ENCODE results near the gene MICAL1.
"Not testable (repeated sequence)": the region's sequence is repeated elsewhere in the genome, so short reads cannot be mapped to it uniquely, and the experiment has no call there.

Gene MICAL1

DNA sequence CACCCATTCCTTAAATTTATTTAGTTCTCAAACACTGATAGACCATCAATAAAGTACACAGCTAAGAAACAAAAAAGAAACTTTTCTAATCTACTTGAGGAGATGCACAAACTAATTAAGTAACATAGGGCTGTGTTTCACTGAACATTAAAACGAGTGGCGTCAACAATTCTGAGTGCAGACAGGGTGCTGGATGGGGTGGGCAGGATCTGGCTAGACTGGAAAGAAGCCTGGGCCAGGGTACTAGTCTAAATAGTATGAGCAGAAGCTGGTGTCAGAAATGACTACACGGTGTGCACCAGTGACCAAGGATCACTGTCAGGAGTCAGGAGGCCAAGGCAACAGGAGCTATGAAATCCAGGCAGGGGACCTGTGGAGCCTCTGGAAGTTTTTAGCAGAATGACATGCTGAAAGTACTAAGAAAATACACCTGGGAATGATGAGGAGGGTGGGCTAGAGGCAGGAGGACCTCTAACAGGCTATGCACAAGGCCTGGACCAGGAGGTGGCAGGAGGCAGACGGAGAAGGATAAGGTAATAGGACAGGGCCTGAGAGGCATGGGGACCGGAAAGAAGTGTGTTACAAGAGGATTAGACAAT, 14.1 kb upstream of the MICAL1 start:
- H3K9me3 Mint-ChIP-seq = no peaks in the 10 kb centered on the region
- no peak for DNase-seq
- no peak overlapping the region for H3K27ac Mint-ChIP-seq
- peaks cover 76% of the 10 kb centered on the region for H3K36me3 Mint-ChIP-seq (ENCODE audit: insufficient read depth)
- no peaks in the 10 kb centered on the region for H3K27me3 Mint-ChIP-seq
- H3K4me3 Mint-ChIP-seq = no peak overlapping the region
- peaks cover 29 to 33% of the 10 kb centered on the region in 2 donors for H3K4me1 Mint-ChIP-seq (ENCODE audit: low read depth in 2 of 2)
- ATAC-seq (replicated peaks) = no peak

DNA sequence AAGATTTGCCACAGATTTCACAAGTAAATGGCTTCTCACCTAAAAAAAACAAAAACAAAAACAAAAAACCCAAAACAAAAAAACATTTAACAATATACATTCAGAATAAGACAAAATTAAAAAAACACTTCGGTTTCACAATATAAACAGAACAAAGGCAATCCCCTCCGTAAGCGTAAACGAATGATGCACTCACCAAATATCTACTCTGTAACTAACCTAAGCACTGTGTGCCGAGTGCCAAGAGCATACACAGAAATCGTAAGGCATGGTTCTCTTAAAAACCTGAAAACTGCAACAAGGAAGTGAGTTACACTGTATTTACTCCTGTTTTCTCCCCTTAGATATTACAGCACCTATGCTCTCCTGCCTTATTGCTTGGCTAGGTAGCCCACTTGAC, 12.1 kb upstream of the MICAL1 start:
- no peaks in the 10 kb centered on the region for H3K9me3 Mint-ChIP-seq
- H3K4me3 Mint-ChIP-seq = no peak overlapping the region
- H3K27ac Mint-ChIP-seq = peak overlapping the region in 1 of 2 donors; percentile 13
- H3K27me3 Mint-ChIP-seq = no peaks in the 10 kb centered on the region
- DNase-seq (no peak), ATAC-seq (replicated peaks) (no peak)
- H3K36me3 Mint-ChIP-seq (ENCODE audit: insufficient read depth) = peaks cover 77% of the 10 kb centered on the region
- H3K4me1 Mint-ChIP-seq (ENCODE audit: low read depth in 2 of 2) = peaks cover 20 to 29% of the 10 kb centered on the region in 2 donors

DNA sequence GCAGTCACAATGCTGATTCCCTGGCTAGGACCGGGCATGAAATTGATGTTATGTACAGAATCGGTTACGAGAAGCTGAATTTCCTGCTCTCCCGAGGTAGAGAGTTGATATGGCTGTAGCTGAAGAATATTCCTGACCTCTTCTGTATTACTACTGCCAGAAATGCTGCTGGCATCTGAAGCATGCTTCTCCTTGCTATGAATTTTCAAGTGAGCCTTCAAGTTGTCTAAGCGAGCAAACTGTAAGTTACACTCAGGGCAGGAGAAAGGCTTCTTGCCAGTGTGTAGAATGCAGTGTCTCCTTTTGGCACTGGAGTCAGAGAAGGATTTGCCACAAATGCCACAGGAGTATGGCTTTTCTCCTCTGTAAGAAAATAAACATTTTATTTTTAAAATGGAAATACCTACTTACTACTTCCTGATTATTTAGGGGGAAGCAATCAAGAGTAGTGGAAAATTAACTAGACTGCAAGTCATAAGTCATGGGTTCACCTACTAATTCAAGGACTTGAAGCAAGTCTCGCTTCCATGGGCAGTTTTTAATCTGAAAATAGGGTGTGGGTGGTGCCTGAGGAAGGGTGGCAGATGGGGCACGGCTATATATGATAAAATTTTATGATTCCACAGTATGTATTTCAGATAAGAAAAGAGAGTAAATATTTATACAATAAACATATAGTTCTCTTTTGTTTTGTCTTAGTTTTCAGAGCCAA, 10.8 kb upstream of the MICAL1 start:
- Mint-ChIP-seq H3K9me3 (no peaks in the 10 kb centered on the region), H3K36me3 (ENCODE audit: insufficient read depth) (peaks cover 79% of the 10 kb centered on the region), H3K4me3 (no peak overlapping the region), H3K4me1 (ENCODE audit: low read depth in 2 of 2) (peaks cover 13 to 25% of the 10 kb centered on the region in 2 donors), H3K27ac (peak overlapping the region in 1 of 2 donors; percentile 46), H3K27me3 (no peaks in the 10 kb centered on the region)
- DNase-seq = no peak
- no peak for ATAC-seq (replicated peaks)

DNA sequence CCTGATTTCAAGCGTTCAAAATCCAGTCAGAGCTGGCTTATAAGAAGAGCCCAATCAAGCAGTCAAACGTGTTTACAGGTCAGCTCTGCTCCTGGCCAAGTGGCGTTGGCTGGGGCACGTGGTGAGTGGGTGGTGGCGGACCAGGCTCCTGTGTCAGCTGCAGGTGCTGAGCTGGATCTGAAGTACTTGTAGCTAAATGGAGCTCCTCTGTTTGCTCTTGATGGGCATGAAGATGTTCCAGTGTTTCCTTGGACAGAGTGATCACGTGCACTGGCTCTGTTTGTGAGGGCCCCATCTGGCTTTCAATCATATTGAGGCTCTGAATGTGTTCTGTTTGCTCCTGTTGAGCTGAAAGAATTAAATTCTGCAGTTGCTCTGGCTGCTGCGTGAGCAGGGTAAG, 10.2 kb upstream of the MICAL1 start:
- Mint-ChIP-seq H3K9me3 (no peaks in the 10 kb centered on the region), H3K36me3 (ENCODE audit: insufficient read depth) (peaks cover 76% of the 10 kb centered on the region), H3K27me3 (no peaks in the 10 kb centered on the region), H3K27ac (peak overlapping the region in 1 of 2 donors; percentile 60), H3K4me3 (no peak overlapping the region), H3K4me1 (ENCODE audit: low read depth in 2 of 2) (peaks cover 10 to 25% of the 10 kb centered on the region in 2 donors)
- DNase-seq (no peak), ATAC-seq (replicated peaks) (no peak)

DNA sequence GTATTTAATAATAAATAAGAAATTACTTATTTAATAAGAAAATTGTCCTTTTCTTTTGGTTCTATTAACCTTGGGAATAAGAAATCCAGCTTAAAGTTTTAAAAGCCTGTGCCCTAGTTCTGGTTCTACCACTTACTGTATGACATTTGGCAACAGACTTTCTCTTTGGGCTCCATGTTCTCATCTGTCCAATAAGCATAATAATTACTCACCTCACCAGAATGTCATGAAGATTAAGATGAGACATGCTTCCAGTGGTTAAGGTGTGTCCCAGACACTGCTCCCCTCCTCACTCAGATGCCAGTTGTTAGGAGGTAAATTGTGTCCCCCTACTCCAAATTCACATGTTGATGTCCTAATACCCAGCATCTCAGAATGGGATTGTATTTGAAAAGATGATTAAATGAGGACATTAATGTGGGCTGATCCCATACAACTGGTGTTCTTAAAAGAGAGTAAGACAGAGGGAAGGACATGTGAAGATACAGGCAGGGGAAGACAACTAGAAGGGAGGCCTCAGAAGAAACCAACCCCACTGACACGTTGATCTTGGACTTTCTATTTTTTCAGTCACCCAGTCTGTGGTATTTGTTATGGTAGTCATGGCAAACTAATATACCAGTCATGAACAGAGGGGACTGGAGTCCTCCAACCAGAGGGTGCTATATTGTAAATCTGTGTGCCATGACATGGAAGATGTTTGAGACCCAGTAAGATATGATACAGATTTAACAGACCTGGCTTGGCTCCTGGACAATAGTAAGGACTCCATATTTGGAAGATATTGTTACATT, 6.4 kb upstream of the MICAL1 start:
- H3K4me1 Mint-ChIP-seq (ENCODE audit: low read depth in 2 of 2) = peaks cover 16 to 44% of the 10 kb centered on the region in 2 donors
- no peaks in the 10 kb centered on the region for H3K9me3 Mint-ChIP-seq
- DNase-seq = no peak
- peak overlapping the region in 1 of 2 donors; percentile 12 for H3K27ac Mint-ChIP-seq
- no peaks in the 10 kb centered on the region for H3K27me3 Mint-ChIP-seq
- no peak overlapping the region for H3K4me3 Mint-ChIP-seq
- ATAC-seq (replicated peaks) = no peak
- H3K36me3 Mint-ChIP-seq (ENCODE audit: insufficient read depth) = peaks cover 49% of the 10 kb centered on the region

DNA sequence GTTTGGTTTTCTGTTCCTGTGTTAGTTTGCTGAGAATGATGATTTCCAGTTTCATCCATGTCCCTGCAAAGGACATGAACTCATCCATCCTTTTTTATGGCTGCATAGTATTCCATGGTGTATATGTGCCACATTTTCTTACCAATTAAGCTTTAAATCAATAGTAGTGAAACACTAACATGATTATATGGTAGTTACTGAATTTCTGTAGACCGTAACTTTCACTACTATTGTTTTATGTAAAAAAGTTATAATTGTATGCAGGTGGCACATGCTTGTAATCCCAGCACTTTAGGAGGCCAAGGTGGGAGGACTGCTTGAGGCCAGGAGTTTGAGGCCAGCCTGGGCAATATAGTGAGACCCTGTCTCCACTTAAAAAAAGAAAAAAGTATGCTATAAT, 5.6 kb upstream of the MICAL1 start:
- Mint-ChIP-seq H3K36me3 (ENCODE audit: insufficient read depth) (peaks cover 44% of the 10 kb centered on the region), H3K4me1 (ENCODE audit: low read depth in 2 of 2) (peaks cover 20 to 49% of the 10 kb centered on the region in 2 donors)
- DNase-seq; H3K27me3 Mint-ChIP-seq; H3K4me3 Mint-ChIP-seq; H3K9me3 Mint-ChIP-seq; ATAC-seq (replicated peaks); H3K27ac Mint-ChIP-seq: not testable (repeated sequence)

DNA sequence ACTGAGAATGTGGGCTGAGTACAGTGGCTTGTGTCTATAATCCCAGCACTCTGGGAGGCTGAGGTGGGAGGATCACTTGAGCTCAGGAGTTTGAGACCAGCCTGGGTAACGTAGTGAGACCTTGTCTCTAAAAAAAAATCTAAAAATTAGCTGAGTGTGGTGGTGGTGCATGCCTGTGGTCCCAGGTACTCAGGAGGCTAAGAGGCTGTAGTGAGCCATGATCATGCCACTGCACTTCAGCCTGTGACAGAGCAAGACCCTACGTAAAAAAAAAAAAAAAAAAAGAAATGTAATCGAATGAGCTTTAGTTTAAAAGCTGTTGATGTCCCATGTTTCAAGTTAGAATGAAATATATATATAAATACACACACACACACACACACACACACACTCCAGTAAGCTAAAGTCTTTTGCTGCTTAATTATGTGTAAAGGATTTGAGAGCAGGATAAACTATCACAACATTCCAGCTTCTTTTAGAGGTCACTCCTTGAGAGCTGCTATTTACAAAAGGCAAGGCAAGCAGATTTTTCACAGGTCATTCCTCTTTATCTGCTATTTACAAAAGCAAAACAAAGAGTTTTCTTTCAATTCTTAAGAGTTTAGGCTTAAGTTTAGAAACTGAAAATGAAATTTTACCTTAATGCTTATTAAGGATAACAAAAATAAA, 4.7 kb upstream of the MICAL1 start:
- peak overlapping the region; percentile 4 to 7 for H3K27ac Mint-ChIP-seq
- DNase-seq (no peak), ATAC-seq (replicated peaks) (no peak)
- no peaks in the 10 kb centered on the region for H3K9me3 Mint-ChIP-seq
- H3K27me3 Mint-ChIP-seq = no peaks in the 10 kb centered on the region
- no peak overlapping the region for H3K4me3 Mint-ChIP-seq
- peaks cover 20 to 41% of the 10 kb centered on the region in 2 donors for H3K4me1 Mint-ChIP-seq (ENCODE audit: low read depth in 2 of 2)
- H3K36me3 Mint-ChIP-seq (ENCODE audit: insufficient read depth) = peaks cover 37% of the 10 kb centered on the region

DNA sequence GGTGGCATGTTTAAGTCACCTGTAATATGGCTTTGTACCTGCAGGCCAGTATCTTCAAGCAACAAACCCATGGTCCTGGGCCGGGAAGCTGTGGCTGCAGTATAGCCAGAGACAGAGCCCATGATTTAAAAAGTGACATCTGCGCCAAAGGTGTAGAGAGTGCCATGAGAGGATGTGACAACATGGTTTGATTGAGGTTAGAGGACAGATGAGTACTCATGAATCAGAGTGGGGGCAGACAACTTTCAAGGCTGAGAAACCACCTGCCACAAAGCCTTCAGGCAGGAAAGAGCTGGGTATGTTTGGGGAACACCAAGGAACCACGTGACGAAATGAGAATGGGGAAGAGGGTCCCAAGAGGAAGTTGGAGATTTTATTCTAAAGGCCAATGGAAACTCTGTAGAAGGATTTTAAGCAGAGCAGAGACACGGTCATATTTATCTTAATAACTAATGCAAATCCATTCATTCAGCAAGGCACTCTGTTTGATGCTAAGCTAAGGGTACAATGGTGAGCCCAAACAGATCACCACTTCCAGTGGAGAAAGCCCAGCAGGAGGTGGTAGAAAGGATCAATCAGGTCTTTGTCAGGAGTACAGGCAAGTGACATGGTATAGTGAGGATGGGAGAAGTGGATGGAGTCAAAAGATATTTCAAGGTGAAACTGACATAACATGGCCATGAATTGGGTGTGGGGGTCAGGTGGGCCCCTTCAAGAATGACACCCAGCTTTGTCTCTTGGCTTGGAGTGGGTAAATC, 3.4 kb upstream of the MICAL1 start:
- H3K27me3 Mint-ChIP-seq = no peaks in the 10 kb centered on the region
- H3K36me3 Mint-ChIP-seq (ENCODE audit: insufficient read depth) = peaks cover 36% of the 10 kb centered on the region
- H3K9me3 Mint-ChIP-seq = no peaks in the 10 kb centered on the region
- H3K4me1 Mint-ChIP-seq (ENCODE audit: low read depth in 2 of 2) = peaks cover 30 to 46% of the 10 kb centered on the region in 2 donors
- H3K27ac Mint-ChIP-seq = peak overlapping the region; percentile 4 to 7
- peak; percentile 43 to 49 (median 44) for DNase-seq
- H3K4me3 Mint-ChIP-seq = no peak overlapping the region
- ATAC-seq (replicated peaks) = peak; percentile 50

DNA sequence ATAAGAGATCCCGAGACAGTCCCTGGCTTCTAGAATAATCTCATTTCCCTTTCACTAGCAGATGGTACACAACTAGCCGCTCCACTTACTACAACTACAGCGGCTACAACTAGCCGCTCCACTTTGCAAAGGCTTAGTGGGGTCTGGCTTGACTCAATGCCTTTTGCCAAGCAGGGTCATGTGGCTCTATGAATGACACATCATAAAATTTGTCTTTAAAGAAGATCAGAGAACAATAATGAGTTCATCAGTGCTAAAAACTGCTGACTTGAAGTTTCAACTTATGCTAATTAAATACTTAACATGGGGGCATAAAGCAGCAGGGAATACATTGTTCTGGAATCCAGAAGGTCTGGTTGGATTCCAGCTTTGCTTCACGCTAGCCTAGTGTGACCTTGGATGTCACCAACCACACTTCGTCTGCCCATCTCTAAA, 2.0 kb upstream of the MICAL1 start:
- no peak for DNase-seq
- Mint-ChIP-seq H3K36me3 (ENCODE audit: insufficient read depth) (peaks cover 28% of the 10 kb centered on the region), H3K27me3 (no peaks in the 10 kb centered on the region), H3K4me1 (ENCODE audit: low read depth in 2 of 2) (peaks cover 32 to 48% of the 10 kb centered on the region in 2 donors), H3K27ac (peak overlapping the region in 1 of 2 donors; percentile 33), H3K9me3 (no peaks in the 10 kb centered on the region), H3K4me3 (peak overlapping the region in 1 of 2 donors; percentile 2)
- no peak for ATAC-seq (replicated peaks)

DNA sequence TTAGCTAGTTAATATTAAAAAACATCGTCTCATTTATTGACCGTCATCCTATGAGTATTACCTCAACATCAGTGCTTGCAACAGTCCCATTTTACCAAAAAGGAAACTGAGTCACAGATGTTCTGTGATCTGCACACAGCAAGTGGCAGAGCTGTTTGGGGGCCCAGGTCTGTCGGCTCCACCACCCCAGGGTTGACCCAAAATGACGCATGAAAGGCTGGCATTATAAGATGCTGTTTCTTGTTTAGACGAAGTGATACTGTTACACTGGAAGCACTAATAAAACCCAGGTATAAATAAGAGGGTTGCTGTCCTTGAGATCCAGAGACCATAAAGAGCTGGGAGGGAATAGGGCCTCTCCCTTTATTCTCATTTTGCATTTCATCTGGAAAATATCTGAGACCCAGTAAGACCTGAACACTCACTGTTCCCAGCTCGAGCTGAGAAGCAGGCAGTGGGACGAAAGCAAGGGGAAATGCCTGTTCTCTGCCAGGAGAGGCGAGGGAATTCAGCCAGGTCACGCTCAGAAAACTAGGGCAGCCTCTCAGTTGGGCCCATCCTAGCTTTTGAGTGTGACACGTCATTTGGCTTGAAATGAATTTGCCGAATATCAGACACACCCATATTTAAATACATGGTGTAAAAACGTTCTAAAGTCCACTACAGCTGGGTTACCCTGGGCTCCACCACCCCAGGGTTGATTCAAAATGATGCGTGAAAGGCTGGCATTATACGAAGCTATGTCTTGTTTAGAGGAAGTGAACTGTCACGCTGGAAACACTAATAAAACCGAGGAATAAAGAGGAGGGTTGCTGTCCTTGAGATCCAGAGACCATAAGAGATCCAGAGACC, 1.4 kb upstream of the MICAL1 start:
- ATAC-seq (replicated peaks) (no peak), DNase-seq (no peak)
- no peaks in the 10 kb centered on the region for H3K9me3 Mint-ChIP-seq
- H3K27ac Mint-ChIP-seq = peak overlapping the region; percentile 33 to 60
- H3K4me3 Mint-ChIP-seq = peak overlapping the region; percentile 47 to 99
- no peaks in the 10 kb centered on the region for H3K27me3 Mint-ChIP-seq
- peaks cover 21% of the 10 kb centered on the region for H3K36me3 Mint-ChIP-seq (ENCODE audit: insufficient read depth)
- H3K4me1 Mint-ChIP-seq (ENCODE audit: low read depth in 2 of 2) = peaks cover 34 to 49% of the 10 kb centered on the region in 2 donors

DNA sequence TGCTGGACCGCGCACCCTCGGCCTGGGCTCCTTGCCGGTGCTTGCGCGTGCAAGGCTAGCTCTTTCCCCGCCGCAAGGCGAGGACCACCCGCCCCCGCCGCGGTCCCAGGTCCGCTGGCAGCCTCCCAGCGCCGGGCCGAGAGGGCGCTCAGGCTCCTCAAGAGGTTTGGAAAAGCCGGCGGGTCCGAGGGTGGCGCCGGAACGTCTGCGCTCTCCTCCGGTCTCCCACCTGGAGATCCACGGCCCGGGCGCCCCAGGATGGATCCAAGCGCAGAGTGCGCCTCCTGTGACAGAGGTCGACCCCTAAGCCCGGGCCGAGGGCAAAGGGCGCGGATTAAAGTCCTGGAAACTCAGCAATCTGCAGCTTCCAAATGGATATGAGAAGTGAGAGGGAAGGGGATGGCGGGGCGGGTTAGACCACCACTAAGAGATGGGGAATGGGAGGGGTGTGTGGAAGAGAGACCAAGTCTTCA, 575 bp upstream of the MICAL1 start:
- peak overlapping the region; percentile 99 for H3K4me3 Mint-ChIP-seq
- no peaks in the 10 kb centered on the region for H3K9me3 Mint-ChIP-seq
- DNase-seq = no peak
- H3K4me1 Mint-ChIP-seq (ENCODE audit: low read depth in 2 of 2) = peaks cover 34 to 53% of the 10 kb centered on the region in 2 donors
- peak overlapping the region in 1 of 2 donors; percentile 60 for H3K27ac Mint-ChIP-seq
- H3K36me3 Mint-ChIP-seq (ENCODE audit: insufficient read depth) = peaks cover 23% of the 10 kb centered on the region
- no peaks in the 10 kb centered on the region for H3K27me3 Mint-ChIP-seq
- no peak for ATAC-seq (replicated peaks)
